GM23338 (cell line): ENCODE measurements around the gene PLA2G6. TPM values are rescaled to one million over a fixed set of nuclear protein-coding genes. Genes with fewer than 3 reads are reported as not detected.

ENCODE experiments used
- ATAC-seq: fragments of 200-7000 bp; cut with Tn5 transposase; 3 replicates; pipeline ENCODE4 v1.9.1; 2020
- DNase-seq: peaks from one replicate; pipeline ENCODE4 v3.0.0-alpha.2; 2015; ENCODE audit warnings: low spot score
- H2AFZ ChIP-seq: fragments of 200-600 bp; sonication (generic); 2 replicates; pipeline ENCODE4 v1.8.0; 2016; ENCODE audit warnings: antibody characterized with exemption, mild to moderate bottlenecking, moderate library complexity
- H3F3A ChIP-seq: fragments of 200-600 bp; sonication (generic); replicated peaks from 2 replicates; pipeline ENCODE4 v1.8.0; 2017; ENCODE audit warnings: antibody characterized with exemption, mixed run types, low read depth
- H3K27ac ChIP-seq: fragments of 200-600 bp; sonication (generic); 2 replicates; pipeline ENCODE4 v1.6.1; 2016; ENCODE audit warnings: low read depth
- H3K27me3 ChIP-seq: fragments of 200-600 bp; sonication (generic); 2 replicates; pipeline ENCODE4 v1.8.0; 2016; ENCODE audit warnings: mild to moderate bottlenecking, mixed run types, moderate library complexity; ENCODE audit not compliant: insufficient read depth
- H3K36me3 ChIP-seq: fragments of 200-600 bp; sonication (generic); 2 replicates; pipeline ENCODE4 v1.8.0; 2016; ENCODE audit warnings: mild to moderate bottlenecking; ENCODE audit not compliant: insufficient read depth
- H3K4me1 ChIP-seq: fragments of 200-600 bp; sonication (generic); 2 replicates; pipeline ENCODE4 v1.8.0; 2016; ENCODE audit warnings: mild to moderate bottlenecking, moderate library complexity; ENCODE audit not compliant: insufficient read depth
- H3K4me2 ChIP-seq: fragments of 200-600 bp; sonication (generic); 2 replicates; pipeline ENCODE4 v1.7.1; 2017; ENCODE audit warnings: mixed run types
- H3K4me3 ChIP-seq: fragments of 200-600 bp; sonication (generic); 2 replicates; pipeline ENCODE4 v1.6.1; 2016; ENCODE audit warnings: mixed run types
- H3K79me2 ChIP-seq: fragments of 200-600 bp; sonication (generic); replicated peaks from 2 replicates; pipeline ENCODE4 v1.8.0; 2017; ENCODE audit warnings: mild to moderate bottlenecking; ENCODE audit not compliant: insufficient read depth
- H3K9me2 ChIP-seq: fragments of 200-600 bp; sonication (generic); 2 replicates; pipeline ENCODE4 v1.8.0; 2017; ENCODE audit not compliant: insufficient read depth
- H4K20me1 ChIP-seq: fragments of 200-600 bp; sonication (generic); replicated peaks from 2 replicates; pipeline ENCODE4 v1.8.0; 2017; ENCODE audit warnings: mild to moderate bottlenecking; ENCODE audit not compliant: insufficient read depth
- H3K27ac Mint-ChIP-seq: 2 replicates; pipeline ENCODE4 v1.8.0; 2020; ENCODE audit warnings: inconsistent platforms, mild to moderate bottlenecking, moderate library complexity, mixed read lengths
- H3K27me3 Mint-ChIP-seq: 3 replicates; pipeline ENCODE4 v1.8.0; 2022; ENCODE audit warnings: low read depth, mild to moderate bottlenecking, moderate library complexity, mixed read lengths, inconsistent platforms; ENCODE audit not compliant: insufficient read depth, poor library complexity
- H3K36me3 Mint-ChIP-seq: 3 replicates; pipeline ENCODE4 v1.8.0; 2021; ENCODE audit warnings: low read depth, mild to moderate bottlenecking, inconsistent platforms, moderate library complexity, mixed read lengths
- H3K4me1 Mint-ChIP-seq: 3 replicates; pipeline ENCODE4 v1.8.0; 2020; ENCODE audit warnings: mild to moderate bottlenecking, inconsistent platforms, mixed read lengths
- H3K4me3 Mint-ChIP-seq: 3 replicates; pipeline ENCODE4 v1.8.0; 2021; ENCODE audit warnings: moderate library complexity, mild to moderate bottlenecking, inconsistent platforms, mixed read lengths
- H3K9me3 Mint-ChIP-seq: 3 replicates; pipeline ENCODE4 v1.8.0; 2020; ENCODE audit warnings: moderate library complexity, mild to moderate bottlenecking, inconsistent platforms, mixed read lengths
- CREB1 ChIP-seq: fragments of 250-450 bp; sonication (Bioruptor Pico); IDR thresholded peaks from 2 replicates; pipeline ENCODE4 v1.5.0; 2020; ENCODE audit warnings: low read depth, mild to moderate bottlenecking, moderate library complexity
- EZH2 ChIP-seq: fragments of 200-600 bp; sonication (generic); IDR thresholded peaks from one replicate; pipeline ENCODE4 v1.8.0; 2017; ENCODE audit warnings: antibody characterized with exemption, mild to moderate bottlenecking, low read depth; ENCODE audit not compliant: unreplicated experiment
- STAT1 ChIP-seq: IDR thresholded peaks from one replicate; pipeline ENCODE4 v1.6.1; 2016; ENCODE audit warnings: antibody characterized with exemption; ENCODE audit not compliant: unreplicated experiment
- polyA plus RNA-seq: library from polyadenylated mRNA; unstranded; fragments of >200 nt; fragmentation: Nextera tagmentation; extraction: Ambion mirVana; gene quantifications from 2 replicates; pipeline ENCODE4 v1.2.1, GENCODE V29; 2016
- total RNA-seq: library from RNA; depleted of rRNA; stranded (reverse); fragments of >200 nt; shearing (Covaris generic); gene quantifications from 2 replicates; pipeline ENCODE4 v1.2.3, GENCODE V29; 2014
- TF ChIP-seq, protein P1 (sequence below): fragments of 250-450 bp; sonication (Bioruptor Pico); IDR thresholded peaks from 2 replicates; pipeline ENCODE4 v1.5.0; 2020; ENCODE audit warnings: mild to moderate bottlenecking, moderate library complexity
- TF ChIP-seq, protein P2 (sequence below): IDR thresholded peaks from one replicate; pipeline ENCODE4 v1.6.1; 2018; ENCODE audit warnings: antibody characterized with exemption; ENCODE audit not compliant: unreplicated experiment
- TF ChIP-seq, protein P3 (sequence below), 2 experiments: fragments of 200-600 bp in 1 of 2; sonication (generic) in 1 of 2; conservative IDR thresholded peaks; 2 replicates each; pipeline versions ENCODE4 v1.5.1 to v1.6.1; 2016 to 2017; ENCODE audit warnings: antibody characterized with exemption in 2 of 2, low read depth in 2 of 2, mild to moderate bottlenecking in 2 of 2, moderate library complexity in 1 of 2

PLA2G6 gene
- total and polyA plus RNA-seq, 2 experiments from 2014 or later = 4.5 to 12.6 TPM

DNA sequence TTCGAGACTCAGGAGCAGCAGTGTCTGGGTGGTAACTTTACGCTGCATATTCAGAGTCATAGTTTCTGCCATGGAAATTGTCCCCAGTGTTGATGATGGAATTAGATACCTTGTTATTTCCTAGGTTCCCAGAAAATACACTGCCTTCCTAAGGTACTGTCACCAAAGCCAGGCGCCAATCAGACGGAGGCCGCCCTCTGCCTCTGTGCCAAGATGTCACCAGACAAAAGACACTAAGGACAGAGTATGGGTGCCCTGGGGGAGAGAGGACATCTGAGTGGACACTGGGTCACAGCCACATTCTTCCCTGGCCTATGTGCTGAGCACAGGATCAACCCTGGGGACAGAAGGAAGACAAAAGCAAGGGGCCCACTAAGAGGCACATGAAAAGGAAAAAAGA lies 11.2 kb downstream of the PLA2G6 start (continued):
- TF ChIP-seq, protein P1, sequence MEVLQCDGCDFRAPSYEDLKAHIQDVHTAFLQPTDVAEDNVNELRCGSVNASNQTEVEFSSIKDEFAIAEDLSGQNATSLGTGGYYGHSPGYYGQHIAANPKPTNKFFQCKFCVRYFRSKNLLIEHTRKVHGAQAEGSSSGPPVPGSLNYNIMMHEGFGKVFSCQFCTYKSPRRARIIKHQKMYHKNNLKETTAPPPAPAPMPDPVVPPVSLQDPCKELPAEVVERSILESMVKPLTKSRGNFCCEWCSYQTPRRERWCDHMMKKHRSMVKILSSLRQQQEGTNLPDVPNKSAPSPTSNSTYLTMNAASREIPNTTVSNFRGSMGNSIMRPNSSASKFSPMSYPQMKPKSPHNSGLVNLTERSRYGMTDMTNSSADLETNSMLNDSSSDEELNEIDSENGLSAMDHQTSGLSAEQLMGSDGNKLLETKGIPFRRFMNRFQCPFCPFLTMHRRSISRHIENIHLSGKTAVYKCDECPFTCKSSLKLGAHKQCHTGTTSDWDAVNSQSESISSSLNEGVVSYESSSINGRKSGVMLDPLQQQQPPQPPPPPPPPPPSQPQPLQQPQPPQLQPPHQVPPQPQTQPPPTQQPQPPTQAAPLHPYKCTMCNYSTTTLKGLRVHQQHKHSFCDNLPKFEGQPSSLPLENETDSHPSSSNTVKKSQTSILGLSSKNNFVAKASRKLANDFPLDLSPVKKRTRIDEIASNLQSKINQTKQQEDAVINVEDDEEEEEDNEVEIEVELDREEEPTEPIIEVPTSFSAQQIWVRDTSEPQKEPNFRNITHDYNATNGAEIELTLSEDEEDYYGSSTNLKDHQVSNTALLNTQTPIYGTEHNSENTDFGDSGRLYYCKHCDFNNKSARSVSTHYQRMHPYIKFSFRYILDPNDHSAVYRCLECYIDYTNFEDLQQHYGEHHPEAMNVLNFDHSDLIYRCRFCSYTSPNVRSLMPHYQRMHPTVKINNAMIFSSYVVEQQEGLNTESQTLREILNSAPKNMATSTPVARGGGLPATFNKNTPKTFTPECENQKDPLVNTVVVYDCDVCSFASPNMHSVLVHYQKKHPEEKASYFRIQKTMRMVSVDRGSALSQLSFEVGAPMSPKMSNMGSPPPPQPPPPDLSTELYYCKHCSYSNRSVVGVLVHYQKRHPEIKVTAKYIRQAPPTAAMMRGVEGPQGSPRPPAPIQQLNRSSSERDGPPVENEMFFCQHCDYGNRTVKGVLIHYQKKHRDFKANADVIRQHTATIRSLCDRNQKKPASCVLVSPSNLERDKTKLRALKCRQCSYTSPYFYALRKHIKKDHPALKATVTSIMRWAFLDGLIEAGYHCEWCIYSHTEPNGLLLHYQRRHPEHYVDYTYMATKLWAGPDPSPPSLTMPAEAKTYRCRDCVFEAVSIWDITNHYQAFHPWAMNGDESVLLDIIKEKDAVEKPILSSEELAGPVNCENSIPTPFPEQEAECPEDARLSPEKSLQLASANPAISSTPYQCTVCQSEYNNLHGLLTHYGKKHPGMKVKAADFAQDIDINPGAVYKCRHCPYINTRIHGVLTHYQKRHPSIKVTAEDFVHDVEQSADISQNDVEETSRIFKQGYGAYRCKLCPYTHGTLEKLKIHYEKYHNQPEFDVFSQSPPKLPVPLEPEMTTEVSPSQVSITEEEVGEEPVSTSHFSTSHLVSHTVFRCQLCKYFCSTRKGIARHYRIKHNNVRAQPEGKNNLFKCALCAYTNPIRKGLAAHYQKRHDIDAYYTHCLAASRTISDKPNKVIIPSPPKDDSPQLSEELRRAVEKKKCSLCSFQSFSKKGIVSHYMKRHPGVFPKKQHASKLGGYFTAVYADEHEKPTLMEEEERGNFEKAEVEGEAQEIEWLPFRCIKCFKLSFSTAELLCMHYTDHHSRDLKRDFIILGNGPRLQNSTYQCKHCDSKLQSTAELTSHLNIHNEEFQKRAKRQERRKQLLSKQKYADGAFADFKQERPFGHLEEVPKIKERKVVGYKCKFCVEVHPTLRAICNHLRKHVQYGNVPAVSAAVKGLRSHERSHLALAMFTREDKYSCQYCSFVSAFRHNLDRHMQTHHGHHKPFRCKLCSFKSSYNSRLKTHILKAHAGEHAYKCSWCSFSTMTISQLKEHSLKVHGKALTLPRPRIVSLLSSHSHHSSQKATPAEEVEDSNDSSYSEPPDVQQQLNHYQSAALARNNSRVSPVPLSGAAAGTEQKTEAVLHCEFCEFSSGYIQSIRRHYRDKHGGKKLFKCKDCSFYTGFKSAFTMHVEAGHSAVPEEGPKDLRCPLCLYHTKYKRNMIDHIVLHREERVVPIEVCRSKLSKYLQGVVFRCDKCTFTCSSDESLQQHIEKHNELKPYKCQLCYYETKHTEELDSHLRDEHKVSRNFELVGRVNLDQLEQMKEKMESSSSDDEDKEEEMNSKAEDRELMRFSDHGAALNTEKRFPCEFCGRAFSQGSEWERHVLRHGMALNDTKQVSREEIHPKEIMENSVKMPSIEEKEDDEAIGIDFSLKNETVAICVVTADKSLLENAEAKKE (CRISPR knock-in tag) = no peak
- TF ChIP-seq STAT1 = no peak
- TF ChIP-seq, protein P2, sequence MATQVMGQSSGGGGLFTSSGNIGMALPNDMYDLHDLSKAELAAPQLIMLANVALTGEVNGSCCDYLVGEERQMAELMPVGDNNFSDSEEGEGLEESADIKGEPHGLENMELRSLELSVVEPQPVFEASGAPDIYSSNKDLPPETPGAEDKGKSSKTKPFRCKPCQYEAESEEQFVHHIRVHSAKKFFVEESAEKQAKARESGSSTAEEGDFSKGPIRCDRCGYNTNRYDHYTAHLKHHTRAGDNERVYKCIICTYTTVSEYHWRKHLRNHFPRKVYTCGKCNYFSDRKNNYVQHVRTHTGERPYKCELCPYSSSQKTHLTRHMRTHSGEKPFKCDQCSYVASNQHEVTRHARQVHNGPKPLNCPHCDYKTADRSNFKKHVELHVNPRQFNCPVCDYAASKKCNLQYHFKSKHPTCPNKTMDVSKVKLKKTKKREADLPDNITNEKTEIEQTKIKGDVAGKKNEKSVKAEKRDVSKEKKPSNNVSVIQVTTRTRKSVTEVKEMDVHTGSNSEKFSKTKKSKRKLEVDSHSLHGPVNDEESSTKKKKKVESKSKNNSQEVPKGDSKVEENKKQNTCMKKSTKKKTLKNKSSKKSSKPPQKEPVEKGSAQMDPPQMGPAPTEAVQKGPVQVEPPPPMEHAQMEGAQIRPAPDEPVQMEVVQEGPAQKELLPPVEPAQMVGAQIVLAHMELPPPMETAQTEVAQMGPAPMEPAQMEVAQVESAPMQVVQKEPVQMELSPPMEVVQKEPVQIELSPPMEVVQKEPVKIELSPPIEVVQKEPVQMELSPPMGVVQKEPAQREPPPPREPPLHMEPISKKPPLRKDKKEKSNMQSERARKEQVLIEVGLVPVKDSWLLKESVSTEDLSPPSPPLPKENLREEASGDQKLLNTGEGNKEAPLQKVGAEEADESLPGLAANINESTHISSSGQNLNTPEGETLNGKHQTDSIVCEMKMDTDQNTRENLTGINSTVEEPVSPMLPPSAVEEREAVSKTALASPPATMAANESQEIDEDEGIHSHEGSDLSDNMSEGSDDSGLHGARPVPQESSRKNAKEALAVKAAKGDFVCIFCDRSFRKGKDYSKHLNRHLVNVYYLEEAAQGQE = no peak
- no peak for TF ChIP-seq EZH2
- TF ChIP-seq CREB1 (CRISPR knock-in tag) = no peak

DNA sequence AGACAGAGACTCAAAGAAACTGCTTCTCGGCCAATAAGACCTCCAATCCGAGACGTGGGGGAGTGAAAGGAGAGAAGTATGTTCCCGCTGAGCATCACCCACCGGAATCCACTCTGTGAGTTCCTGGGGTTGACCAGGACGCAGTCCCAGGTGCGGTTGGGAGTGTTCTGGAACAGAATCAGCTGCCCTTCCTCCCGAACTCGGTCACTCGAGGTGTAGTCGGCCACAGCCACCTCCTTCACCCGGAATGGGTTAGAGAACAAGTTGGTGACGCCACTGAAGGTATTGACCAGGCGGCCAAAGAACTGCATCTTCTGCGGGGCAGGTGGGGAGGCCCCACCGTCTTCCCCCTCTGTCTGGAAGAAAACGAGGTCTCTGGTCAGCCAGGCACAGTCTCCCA lies 12.5 kb downstream of the PLA2G6 start:
- no peak overlapping the region for H2AFZ ChIP-seq
- ATAC-seq (no peak), DNase-seq (no peak)
- Mint-ChIP-seq H3K27ac (no peak overlapping the region), H3K27me3 (peaks cover 18% of the 10 kb centered on the region), H3K4me1 (peaks cover 14% of the 10 kb centered on the region), H3K4me3 (no peak overlapping the region), H3K9me3 (no peaks in the 10 kb centered on the region), H3K36me3 (peaks cover 3% of the 10 kb centered on the region)
- no peak overlapping the region for H3K4me3 ChIP-seq
- no peaks in the 10 kb centered on the region for H3K4me1 ChIP-seq
- no peaks in the 10 kb centered on the region for H3K36me3 ChIP-seq
- H3K27me3 ChIP-seq = no peaks in the 10 kb centered on the region
- no peak overlapping the region for H3K27ac ChIP-seq
- no peaks in the 10 kb centered on the region for H4K20me1 ChIP-seq
- H3K4me2 ChIP-seq = no peak overlapping the region
- H3F3A ChIP-seq = no peaks in the 10 kb centered on the region
- no peaks in the 10 kb centered on the region for H3K79me2 ChIP-seq
- H3K9me2 ChIP-seq = no peaks in the 10 kb centered on the region
- TF ChIP-seq, protein P3, sequence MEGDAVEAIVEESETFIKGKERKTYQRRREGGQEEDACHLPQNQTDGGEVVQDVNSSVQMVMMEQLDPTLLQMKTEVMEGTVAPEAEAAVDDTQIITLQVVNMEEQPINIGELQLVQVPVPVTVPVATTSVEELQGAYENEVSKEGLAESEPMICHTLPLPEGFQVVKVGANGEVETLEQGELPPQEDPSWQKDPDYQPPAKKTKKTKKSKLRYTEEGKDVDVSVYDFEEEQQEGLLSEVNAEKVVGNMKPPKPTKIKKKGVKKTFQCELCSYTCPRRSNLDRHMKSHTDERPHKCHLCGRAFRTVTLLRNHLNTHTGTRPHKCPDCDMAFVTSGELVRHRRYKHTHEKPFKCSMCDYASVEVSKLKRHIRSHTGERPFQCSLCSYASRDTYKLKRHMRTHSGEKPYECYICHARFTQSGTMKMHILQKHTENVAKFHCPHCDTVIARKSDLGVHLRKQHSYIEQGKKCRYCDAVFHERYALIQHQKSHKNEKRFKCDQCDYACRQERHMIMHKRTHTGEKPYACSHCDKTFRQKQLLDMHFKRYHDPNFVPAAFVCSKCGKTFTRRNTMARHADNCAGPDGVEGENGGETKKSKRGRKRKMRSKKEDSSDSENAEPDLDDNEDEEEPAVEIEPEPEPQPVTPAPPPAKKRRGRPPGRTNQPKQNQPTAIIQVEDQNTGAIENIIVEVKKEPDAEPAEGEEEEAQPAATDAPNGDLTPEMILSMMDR (conservative IDR thresholded peaks at IDR 0.05; ENCODE audit: low read depth in 2 of 2) = no peak
